ENCODE results near the gene TNRC6C. TPM values are rescaled to one million over a fixed set of nuclear protein-coding genes. Genes with fewer than 3 reads are reported as not detected.

Gene TNRC6C, protein sequence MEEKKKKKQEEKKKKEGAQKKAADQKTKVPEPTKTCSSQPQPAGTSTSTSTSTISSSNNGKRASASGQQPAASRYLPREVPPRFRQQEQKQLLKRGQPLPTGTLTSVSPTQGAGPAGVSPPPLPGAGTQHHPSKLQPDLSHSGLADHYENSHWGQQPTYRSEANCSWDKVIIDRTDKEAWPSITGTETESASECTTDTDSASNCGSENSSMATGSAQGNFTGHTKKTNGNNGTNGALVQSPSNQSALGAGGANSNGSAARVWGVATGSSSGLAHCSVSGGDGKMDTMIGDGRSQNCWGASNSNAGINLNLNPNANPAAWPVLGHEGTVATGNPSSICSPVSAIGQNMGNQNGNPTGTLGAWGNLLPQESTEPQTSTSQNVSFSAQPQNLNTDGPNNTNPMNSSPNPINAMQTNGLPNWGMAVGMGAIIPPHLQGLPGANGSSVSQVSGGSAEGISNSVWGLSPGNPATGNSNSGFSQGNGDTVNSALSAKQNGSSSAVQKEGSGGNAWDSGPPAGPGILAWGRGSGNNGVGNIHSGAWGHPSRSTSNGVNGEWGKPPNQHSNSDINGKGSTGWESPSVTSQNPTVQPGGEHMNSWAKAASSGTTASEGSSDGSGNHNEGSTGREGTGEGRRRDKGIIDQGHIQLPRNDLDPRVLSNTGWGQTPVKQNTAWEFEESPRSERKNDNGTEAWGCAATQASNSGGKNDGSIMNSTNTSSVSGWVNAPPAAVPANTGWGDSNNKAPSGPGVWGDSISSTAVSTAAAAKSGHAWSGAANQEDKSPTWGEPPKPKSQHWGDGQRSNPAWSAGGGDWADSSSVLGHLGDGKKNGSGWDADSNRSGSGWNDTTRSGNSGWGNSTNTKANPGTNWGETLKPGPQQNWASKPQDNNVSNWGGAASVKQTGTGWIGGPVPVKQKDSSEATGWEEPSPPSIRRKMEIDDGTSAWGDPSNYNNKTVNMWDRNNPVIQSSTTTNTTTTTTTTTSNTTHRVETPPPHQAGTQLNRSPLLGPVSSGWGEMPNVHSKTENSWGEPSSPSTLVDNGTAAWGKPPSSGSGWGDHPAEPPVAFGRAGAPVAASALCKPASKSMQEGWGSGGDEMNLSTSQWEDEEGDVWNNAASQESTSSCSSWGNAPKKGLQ (N-terminal part only)
- 23.9 TPM for total RNA-seq

DNA sequence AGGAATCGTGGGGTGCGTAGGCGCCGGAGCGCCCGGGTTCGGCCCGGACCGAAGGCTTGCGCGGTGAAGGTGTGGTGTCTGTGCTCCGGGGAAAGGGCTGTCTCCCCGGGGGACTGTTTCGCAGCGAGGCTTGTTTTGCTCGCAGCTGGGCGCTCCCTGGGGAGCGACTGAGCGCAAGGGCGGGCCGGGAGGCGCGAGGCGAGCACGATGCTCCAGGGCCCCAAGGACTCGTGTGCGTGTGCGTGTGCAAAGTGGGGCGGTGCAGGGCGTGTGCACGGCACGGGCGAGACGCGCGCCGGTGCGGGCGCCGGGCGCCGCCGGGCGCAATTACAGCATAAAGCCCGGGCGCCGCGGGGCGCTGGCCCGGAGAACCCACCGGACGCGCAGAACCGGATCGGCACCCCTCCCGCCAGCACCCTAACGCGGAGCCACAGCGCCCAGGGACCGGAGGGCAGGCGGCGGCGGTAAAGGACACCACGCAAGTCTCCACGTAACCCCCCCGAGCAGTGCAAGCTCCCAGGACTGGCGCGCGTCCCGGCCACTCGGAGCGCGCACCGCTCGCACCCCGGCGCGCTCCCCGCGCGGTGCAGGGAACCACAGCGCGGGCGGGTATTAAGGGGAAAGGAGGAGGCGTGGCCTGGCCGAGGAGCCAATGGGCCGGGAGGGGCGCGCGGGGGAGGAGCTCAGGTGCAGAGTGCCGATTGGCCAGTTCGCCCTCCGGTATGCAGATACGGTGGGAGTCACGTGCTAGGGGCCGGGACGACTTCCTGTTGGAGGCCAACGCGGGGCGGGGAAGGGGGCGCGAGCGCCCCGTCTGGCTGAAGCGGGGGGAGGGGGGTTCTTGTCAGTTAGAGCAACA is at the start of gene TNRC6C:
Gene TNRC6C, plus strand, starts transcription at position 847 of the 859 bp plus-strand sequence. CDS start 45,504 bp downstream, outside the sequence.
- DNase-seq = peak; percentile 99

DNA sequence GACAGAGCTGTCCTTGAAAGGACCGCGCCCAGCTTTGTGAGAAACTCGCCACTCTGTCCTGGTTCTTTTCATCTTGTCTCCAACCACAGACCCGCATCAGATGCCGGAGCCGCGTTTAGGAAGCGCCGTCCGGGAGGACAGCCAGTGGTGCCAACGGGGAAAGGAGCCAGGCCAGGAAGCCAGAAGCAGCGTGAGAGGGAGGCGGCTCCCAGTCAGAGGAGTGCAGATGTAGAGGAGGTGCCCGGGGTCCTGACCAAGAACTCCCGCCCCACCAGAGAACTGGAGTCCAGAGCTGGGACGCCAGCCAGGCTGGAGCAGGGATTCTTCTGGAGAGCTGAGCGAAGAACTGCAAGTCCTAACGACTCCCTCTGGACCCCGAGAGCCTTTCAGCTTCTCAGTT is 49.3 kb upstream of the TNRC6C start:
- no peak for DNase-seq

DNA sequence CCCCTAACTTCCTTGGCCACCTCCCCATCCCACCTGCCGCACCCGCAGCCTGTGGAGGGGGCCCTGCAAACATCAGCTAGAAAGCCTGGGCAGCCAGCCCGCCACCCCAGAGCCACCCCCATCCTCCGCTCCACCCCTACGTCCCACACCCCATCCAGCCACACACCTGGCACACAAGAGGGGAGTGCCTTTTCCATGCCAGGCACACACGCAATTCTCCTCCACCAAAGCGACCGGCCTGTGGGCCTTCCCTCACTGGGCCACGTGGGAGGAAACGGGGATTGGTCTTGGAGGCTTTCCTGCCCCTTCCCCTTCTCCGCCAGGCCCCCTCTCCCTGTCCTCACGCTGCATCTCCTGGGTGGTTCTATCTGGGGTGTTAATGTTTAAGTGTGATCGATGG is 48.7 kb upstream of the TNRC6C start:
- no peak for DNase-seq

DNA sequence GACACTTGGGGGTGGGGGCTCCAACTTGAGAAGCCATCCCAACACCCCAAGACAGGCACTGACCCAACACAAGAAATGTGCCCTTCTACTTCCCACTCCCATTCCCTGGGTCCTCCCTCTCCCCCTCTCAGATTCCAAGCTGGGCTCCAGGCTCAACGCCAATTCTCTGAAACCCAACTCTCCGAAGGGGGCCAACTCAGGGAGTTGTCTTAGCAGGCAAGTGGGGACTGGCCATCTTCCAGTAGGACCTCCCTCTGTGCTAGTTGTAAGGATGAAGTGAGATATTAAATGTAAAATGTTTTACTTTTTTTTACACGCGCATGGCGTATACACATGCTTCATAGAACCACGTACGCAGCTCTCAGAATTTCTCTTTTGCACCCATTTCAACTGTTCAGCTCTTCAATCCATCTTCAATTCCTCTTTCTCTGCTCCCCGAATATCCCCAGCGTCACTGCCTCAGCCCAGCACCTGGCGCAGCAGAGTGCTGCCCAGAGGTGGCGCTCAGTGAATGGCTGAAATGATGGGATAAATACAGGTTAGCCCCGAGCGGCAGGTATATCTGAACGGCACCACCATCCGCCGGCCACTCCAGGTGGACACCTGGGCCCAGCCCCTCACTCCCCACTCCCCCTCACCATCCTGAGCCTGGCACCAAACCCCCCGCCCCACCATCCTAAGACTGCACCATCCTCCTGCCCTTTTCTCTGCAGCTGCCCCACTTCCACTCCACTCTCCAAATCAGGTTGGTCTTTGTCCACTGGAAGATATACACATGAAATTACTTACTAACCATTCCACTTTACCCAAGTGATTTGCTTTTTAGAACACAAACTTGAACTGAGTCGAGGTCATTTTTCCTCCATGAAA is 43.9 kb upstream of the TNRC6C start:
- DNase-seq = no peak

DNA sequence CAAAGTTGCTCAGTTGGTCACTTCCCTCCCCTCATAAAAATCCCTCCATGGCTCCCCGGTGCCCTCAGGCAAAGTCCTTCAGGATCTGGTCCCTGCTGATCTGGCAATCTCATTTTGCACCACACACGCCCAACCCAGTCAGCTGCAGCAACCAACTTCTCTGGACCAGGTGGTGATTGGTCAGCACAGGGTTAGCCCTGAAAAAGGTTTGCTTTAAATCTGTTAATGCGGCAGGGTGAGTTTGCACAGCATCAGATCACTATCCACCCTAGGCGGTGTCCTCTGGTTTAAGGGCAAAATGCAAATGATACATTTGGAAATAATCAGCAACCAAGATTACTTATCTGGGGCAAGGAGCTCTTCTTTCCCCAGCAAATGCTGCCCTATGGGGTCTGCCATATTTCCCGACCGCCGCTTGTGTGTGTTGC is 42.9 kb upstream of the TNRC6C start:
- DNase-seq = no peak

DNA sequence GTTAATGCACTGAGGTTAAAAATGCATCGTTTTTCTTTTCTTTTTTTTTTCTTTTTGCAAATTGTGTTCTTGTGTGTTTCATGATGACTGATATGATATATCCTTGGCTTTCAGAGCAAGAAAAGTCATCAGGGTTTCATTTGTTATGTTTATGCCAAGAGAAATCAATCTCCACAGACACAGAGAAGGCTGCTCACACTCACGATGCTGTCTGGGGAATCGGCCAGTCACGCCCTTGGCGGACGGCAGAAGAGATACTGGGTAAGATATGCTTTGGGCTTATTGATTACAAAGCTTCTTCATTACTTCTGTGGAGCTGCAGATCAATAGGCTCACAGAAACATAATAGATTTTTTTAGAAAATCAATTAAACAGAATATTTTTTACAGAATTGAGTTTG is 42.2 kb upstream of the TNRC6C start:
- no peak for DNase-seq

DNA sequence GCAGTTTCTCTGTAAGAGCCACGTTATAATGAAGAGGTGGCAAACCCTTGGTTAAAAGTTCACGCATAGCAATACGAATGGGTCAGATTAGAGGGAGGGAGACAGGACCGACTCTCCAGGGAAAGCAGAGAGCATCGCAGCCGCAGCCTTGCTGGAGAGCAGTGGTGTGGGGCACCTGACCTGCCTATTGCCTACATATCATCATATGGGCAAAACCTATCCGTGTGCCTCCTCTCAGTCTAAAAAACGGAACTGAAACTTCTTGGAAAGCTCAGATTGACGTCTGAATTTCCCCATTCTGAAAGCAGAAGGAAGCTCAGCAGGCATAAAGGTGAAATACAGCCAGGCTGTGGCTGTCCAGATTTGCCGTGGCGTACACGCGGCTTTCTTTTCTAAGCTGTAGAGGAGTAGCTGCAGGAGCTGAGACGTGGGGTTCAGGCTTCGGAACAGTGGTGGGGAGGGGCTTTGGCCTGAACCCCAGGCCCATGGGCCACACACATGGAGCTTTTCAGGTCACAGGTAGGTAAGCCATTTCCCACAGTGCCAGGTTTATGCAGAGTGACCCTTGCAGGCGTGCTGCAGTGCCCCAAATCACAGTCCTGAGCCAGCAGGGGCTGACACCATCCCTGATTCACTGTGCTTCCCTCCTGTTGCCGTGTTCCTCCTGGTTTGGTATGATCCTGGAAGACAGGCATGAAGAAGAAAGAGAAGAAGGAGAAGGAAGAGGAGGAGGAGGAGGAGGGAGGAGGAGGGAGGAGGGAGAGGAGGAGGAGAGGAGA is 41.6 kb upstream of the TNRC6C start:
- no peak for DNase-seq

DNA sequence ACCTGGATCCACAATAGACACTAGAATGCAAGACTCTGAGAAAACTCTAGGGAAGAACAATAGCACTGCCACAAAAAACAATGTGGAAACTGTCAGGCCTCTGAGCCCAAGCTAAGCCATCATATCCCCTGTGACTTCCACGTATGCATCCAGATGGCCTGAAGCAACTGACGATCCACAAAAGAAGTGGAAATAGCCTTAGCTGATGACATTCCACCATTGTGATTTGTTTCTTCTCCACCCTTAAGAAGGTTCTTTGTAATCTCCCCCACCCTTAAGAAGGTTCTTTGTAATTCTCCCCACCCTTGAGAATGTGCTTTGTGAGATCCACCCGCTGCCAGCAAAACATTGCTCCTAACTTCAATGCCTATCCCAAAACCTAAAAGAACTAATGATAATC is 39.2 kb upstream of the TNRC6C start:
- no peak for DNase-seq

DNA sequence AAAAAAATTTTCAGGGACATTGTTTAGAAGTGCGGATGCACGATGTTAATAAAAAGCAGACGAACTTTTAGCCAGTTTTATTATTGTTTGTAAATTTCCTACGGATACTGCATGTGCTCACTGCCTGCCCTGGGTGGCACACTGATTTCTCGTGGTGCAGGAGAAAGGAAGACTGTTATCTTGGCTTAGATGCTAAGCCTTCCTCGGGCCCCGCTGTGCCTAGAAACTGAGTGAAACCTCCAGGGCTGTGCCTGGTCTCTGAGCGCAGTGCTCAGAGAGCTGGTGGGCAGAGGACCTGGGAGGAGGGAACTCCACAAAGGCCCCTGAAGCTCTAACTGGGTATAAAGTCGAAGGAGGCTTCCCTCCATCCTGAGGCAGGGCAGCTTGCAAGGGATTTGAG is 35.4 kb upstream of the TNRC6C start:
- no peak for DNase-seq

DNA sequence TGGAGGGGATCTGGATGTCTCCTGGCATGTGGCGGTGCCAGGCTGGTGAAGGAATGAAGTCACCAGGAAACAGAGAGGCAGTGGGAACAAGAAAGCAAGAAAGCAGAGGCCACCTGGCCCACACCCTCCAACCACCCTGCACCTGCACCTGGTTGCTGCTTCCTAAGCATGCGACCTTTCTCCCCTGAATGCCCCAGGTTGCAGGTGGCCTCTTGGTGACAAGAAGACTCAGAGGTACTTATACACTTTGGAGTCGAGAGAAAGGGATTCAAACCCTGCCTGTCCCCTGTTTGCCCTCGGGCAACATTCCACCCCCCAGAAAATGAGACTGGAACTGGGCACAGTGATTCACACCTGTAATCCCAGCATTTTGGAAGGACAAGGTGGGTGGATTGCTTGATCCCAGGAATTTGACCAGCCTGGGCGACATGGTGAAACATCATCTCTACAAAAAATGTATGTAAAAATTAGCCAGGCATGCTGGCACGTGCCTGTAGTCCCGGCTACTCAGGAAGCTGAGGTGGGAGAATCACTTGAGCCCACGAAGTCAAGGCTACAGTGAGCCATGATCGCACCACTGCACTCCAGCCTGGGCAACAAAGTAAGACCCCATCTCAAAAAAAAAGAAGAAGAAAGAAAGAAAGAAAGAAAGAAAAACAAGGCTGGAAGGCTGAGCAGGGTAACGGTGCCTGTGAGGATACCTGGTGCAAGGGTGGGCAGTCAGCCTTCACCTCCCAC is 34.6 kb upstream of the TNRC6C start:
- no peak for DNase-seq

DNA sequence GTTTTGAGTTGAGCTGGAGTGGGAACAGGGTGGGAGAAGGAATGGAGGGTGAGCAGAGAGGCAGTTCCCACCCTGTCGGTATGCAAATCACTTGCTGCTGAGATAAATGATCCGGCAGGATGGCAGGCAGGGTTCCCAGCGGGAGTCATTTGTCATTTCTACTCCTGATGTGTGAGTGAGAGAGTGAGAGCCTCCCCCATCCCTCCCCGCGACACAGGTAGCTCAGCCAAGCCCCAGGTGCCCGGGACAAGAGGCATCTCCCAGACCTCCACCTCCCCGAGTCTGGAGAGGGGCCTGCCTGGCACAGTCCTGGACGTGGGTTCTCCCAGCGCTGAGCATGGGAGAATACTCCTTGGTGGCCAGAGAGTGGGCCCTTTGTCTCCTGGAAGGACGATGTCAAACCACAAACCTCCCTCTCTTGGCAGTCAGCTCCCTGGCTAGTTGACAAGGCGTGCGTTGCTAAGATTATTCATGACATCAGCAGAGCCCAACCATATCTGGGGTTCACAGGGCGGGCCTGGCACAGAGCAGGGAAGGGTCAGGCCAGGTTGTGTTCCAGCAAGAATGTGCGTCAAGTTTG is 33.7 kb upstream of the TNRC6C start:
- DNase-seq = peak; percentile 14

DNA sequence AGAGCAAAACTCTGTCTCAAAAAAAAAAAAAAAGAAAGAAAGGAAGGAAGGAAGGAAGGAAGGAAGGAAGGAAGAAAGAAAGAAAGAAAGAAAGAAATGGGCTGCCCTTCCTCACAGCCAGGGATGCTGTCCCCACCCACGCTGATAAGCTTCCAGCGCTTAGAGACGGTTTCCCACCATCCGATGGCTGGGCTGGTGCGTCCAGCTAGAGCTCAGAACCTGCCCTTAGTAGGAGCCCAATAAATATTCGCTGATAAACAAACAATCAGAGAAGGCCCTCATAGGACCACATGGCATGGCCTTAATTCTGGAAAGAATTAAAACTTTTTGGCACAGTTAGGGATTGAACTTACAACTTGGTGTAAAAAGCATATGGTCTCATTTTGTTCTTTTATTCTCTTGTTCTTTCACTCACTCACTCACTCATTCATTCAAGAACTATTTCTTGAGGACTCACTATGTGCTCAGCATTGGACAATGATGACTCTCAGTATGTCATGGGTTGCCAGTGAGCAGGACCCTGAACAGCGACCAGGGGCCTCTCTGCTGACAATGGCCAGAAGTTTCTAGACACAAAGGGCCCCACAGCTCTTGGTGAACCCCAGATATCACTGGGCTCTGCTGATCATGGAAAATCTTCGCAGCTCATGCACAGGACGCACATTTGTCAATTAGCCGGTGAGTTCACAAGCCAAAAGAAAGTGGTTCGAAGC is 32.5 kb upstream of the TNRC6C start:
- no peak for DNase-seq

DNA sequence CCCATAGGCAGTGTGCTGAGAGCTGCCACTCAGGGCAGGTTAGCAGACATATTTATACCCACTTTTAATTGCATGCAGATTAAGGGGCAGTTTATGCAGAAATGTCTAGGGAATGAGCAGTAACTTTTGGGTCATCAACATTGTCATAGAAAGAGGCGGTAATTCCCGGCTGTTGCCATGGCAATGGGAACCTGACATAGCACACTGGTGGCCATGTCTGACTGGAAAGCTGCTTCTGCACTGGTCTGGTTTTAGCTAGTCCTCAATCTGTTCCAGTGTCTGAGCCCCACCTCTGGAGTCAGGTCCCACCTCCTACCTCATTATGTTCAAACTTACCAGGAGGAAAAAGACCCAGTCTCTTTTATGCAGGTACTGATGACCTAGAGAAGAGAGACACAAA is 31.5 kb upstream of the TNRC6C start:
- no peak for DNase-seq

DNA sequence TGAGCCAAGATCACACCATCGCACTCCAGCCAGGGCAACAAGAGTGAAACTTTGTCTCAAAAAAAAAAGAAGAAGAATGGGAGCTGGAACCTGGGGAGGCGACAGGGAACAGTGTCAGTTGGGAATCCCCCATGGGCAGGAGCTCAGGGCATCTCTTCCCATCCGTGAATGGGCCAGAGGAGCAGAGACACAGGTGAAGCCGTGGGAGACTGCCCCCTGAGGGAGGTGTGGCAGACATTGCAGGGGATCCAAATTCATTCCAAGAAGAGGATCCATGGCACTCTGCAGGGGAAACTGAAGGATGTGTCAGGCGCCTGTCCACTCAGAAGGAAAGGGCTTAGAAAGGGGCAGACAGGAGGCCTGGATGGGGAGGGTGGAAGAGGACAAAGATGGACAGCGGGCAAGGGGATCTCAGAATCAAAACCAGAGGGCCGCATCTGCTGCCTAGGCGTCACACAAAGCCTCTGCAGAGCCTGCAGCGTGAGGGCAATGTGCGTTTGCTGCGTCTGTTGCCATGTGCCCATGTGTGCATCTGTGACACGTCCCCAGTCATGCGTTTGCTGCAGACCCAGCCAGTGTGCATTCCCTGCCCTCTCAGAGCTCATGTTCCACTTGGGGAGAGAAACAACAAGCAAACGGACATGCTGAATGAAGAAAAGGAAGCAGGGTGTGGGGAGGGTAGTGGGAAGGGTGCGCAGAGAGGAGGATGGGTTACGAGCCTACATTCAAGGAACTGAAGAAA is 30.6 kb upstream of the TNRC6C start:
- DNase-seq = no peak

DNA sequence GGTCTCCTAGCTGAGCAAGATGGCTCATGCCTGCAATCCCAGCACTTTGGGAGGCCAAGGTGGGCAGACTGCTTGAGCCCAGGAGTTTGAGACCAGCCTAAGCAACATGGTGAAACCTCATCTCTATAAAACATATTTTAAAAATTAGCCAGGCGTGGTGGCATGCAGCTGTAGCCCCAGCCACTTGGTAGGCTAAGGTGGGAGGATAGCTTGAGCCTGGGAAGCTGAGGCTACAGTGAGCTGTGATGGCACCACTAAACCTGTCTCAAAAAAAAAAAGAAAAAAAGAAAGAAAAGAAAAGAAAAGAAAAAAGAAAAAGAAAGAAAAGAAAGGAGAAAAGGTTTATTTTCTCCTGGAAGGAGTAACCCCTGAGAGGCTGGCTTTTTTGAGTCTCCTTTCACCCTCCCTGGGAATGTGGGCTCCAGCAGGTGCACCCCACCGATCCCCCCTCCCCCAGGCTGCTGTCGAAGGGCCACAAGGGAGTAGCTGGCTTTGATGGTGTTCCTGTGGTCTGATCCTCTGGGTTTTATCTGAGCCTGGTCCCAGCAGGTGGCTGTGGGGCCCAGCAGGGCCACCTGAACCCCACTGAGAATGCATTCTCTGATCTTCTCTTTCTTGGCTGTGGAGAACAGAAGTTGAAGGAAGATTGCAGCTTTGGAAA is 29.9 kb upstream of the TNRC6C start:
- no peak for DNase-seq

DNA sequence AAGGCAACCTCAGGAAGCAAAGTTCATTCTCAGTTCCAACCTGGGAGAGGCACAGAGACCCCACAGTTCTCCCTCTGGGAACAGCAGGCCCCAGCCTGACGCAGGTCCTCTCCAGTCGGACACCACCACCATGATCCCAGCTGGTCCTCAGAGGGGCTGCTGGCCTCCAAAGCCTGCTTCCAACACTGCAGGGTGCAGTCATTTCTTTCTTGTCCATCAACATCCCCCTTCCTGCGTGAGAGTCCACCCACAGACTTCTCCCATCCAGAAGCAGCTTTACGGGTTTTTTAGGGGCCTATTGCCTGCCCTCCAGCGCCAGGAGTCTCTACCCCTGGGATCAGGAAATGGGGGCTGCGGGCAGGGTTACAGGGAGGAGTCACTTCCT is 29.3 kb upstream of the TNRC6C start:
- no peak for DNase-seq

DNA sequence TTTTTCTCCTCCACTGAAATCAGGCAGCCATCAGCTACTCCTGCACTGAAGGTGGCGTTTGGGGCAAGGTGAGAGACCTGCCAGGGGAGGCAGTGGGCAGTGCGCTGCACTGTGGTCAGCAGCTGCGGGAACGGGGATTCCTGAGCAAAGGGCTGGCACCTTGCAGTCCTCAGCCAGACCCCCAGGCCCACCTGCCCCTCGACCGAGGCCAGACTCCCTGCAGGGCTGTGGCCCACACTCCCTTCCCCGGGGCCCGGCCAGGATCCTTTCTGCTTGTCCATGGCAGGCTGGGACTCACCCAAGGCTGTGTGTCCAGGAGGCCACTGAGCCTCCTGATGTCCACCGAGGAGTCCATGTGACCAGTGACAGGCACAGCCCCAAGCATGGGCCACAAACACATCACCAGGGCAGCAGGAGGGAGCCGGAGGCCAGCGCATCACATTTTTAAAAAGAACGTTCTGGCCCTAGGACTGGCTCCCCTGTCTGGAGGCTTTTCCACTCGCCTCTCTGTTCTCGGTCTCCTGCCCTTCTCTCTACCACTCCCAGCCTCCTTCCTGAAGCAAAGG is 28.5 kb upstream of the TNRC6C start:
- no peak for DNase-seq
